ENCODE measurements around the gene TLX2. TPM values are rescaled to one million over a fixed set of nuclear protein-coding genes. Genes with fewer than 3 reads are reported as not detected.
A peak's percentile ranks its signal among the peaks of the same experiment; 100 is the strongest.

TLX2 gene
- polyA plus RNA-seq, 1 donor: not detected

DNA sequence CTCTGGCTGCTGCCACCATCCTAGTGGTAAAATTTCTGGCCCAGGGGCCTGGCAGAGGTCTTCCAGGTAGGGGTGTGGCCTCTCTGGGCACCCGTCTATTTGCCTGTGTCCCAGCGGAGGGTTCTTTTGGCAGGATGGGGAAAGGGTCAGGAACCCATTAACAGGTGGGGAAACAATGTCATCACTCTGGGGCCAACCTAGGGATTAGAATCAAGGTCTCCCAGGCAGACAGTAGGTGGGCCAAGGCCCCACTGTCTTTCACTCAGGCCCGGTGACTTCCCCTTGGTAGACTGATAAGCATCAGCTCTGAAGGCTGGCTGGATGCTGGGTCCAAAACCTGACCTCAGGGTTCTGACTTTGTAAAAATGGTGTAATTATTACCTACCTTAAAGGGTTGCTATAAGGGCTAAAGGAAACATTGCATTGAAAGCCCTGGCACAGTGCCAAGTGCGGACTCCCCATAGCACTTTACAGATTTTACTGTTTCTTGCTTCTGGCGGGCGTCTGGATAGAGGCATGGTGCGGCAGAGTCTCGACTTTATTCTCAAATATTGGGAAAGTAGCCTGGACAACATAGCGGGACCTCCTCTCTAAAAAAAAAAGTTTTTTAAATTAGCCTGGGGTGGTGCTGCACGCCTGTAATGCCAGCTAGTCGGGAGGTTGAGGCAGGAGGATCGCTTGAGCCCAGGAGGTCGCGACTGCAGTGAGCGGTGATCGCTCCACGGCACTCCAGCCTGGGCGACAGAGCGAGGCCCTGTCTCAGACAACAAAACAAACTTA, 17.1 kb upstream of the TLX2 start:
- no peak for DNase-seq

DNA sequence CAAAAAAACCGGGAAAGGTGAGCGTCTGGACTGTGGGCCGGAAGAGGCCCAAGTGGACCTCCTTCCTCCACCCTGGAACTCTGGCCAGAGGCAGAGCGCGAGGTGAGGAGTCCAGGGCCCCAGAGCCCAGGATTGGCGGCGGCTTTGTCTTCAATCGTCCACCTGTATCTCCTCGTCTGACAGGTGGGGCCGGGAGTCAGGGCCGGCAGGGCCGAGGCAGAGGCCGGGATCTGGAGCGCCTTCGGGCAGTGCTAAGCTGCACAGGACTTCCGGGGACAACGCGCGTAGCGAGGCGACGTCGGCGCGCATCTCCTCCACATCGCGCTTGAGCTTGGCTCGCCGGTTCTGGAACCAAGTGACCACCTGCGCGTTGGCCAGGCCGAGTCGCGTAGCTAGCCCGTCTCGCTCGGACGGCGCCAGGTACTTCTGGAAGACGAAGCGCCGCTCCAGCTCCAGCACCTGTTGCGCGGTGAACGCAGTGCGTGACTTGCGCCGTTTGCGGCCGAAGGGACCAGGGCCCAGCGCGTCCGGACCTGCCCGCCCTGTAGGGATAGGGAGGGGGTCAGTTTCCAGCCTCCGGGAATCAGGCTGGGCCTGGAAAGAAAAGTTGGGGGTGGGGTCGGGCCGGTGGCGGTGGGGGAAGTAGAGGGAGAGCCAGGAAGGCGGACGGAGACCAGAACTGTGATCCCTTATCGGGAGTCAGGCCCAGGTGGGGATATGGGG, 16.3 kb upstream of the TLX2 start:
- DNase-seq: no peak

DNA sequence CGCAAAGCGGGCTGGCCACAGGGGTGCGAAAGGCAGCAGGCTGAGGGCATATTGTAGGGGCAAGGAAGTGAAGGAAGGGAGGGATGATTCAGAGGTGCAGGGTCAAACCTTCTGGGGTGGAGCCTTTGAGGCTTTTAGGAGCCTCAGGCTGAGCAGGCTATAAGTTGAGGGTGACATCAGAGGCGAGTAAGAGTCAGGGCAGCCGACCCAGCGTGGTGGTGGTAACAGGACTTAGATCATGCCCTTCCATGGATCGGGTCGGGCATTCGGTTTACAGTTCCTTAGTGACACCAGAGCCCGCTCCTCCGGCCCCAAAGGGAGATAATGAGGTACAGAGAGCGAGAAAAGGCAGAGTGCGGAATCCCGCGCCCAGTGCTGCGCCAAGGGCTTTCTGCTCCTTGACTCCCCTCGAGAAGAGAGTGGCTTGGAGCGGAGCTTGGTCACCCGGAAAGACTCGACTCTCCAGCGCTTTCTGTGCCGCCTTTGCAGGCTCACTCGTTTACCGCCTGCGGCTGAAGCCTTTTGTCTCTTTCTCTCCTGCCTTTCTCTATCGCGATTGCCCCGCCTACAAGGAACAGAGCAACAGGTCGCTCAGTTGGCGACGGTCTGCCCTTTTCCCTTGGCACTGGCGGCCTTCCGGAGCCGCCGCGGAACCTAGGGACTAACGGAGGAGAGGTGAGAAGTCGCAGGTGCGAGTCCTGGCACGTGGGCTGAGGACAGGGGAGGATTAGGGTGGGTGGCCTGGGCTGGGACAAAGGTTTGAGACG, 15.6 kb upstream of the TLX2 start:
- DNase-seq: peak; percentile 19

DNA sequence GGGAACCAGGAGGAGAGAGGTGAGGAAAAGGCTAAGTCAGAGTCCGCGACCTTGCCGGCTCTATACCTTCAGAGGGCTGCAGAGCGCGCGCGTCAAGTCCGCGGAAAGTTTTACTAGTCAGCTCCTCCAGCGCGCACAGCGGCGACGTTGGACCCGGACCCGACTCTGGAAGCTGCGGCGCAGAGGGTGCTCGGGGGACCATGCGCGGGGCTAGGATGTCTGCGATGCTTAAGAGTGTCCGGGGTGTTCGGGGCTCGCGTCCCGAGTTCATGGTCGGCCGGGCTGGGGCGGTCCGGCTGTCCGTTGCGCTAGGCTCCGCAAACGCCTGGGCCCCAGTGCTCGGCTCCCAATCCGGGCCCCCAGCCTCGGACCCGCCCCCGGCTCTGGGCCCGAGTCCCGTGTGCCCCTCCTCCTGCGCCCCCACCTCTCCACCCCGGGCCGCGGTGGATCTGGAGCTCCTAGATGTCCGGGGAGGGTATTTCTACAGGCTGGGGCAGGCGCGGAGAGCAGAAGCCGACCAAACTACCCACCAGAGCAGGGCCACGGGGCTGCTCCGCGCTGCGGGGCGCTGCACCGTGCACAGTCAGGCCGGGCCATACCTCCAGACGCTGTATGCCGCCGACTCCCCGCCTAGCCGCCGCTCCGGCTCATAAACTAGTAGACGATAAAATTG, 14.8 kb upstream of the TLX2 start, which contains the start of gene LBX2:
Gene LBX2, minus strand, starts transcription at position 337 of the 673 bp plus-strand sequence. Its CDS starts 66 bp downstream, at position 271.
- peak; percentile 27 for DNase-seq

DNA sequence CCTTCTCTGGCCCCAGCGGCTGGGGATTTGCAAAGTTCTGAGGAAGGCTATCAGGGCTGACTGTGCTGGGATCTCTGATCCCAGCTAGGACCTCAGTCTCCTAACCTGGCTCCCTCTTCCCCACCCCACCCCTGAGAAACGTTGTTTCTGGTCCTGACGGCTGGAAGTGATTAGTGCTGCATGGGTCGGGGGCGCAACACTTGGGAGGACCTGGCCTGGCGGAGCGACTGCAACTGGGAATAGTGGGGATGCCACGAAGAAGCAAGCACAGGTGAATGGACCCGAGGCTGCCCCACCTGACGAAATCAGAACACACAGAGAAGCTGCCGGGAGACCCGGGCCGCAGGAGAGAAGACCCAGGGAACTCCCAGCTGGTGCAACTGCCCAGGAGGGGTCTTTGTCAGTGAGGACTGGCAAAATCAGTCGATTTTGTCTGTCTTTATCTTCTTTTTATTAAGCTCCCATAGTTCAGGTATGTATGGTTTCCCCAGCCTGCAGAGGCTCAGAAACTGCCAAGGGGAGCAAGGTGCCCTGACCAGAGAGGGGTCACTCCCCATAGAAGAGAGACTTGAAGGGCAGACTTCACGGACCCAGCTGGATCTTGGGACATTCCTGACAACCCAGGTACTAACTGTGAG, 14.2 kb upstream of the TLX2 start:
- no peak for DNase-seq

DNA sequence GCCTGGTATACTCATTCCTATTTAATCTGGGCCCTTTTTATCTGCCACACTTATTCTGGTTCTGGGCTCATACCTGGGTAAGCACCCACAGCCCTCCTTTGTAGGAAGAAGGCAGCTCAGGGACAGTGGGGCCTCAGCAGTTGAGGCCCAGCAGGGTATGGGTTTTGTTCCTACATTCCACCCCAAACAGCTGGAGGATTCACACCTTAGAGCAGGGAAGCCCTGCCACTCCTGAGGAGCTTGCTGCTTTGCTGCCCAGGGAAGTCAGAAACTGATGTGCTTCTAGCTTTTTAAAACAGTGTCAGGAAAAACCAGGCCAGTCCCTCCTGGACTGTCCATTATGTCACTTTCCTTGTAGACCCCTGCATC, 13.7 kb upstream of the TLX2 start:
- no peak for DNase-seq

DNA sequence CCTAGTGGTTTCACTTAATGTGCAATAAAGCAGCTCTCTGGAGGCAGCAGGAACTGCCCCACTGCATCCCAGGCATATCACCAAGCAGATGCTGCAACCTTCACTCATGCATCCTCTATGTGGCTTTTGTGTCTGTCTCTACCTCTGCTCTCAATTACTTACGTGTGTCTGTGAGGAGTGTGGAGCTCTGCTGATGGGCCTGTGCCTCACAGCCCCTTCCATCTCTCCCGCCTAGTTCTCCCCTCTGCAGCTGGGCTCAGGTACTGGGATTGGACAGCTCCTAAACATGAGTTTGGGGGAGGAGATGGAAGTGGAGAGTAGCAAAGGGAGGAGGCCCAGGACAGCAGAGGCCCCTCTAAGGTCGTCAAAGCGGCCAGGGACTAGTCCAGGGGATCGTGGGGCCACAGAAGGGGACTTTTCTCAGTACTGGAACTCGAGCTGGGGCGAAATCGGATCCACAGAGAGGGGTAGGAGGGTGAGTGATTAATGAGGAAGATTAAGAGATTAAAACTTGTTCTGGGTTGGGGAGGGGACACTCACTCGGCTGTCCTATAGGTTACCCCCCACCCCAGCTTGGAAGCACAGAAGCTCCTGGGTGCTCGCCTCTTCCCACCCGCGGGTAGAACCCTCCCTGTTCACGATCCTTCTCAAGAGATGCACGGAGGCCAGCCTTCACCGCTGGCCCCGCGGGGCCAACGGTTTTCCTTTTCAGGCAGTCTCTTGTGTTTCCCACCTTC, 12.7 kb upstream of the TLX2 start:
- no peak for DNase-seq

DNA sequence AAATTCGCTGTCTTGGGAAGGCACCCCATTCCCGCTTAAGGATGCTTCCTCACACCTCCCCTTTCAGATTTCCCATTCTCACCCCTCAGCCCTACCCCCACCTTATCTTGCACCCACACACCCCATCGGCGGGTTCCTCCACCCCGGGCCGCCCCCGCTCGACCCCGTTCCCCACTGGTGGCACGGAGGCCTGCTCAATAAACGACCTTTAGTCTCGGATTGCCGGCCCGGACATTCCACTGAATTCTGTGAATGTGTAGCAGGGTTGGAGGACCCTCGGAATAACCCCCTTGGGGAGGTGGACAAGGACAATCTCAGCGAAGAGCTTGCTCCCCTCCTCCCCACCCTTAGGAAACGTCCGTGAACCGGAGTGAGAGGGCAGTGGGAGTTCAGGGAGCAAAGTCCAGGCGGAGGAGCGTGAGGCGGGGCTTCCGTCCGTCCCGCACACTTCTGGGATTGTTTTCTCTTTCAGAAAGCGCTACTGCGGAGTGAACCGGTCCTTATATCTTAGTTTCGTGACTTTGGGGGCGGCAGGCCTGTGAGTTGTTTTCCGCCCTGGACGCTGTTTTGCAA, 12.0 kb upstream of the TLX2 start:
- peak; percentile 29 for DNase-seq

DNA sequence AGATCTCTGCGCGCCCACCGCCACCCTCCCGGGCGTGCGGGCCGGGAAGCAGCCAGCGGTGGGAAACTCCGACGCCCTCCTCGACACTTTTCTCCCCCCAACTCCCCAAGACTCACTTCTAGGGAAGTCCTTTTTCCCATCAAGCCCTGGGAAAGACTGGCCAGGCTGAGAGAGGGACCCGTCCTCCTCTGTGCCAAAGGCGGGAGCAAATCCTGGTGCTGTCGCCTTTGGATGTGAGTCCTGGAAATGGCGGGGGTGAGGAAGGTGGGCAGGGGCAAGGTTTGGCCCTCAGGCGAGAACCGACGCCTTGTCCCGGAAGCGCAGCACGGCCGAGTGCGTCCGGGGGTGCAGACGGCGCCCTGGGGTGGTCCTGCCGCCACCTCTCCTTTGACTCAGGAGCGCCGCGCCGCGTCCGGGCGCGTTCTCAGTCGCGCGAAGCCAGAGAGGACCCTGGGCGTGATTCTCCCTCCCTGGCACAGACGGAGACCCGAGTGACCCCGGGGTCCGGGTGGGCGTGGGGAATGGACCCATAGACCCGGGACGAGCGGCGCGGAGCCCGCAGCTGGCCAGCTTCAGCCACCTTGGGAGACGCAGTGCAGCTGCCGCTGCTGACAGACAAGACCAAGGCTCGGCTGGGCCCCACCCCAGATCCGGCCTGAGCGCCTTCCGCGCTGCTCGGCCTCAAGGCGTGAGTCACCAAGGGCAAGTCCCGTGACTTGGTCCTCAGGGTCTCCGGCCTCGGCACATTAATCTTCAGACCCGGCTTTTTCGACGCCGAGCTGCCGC, 11.3 kb upstream of the TLX2 start:
- peak; percentile 66 for DNase-seq

DNA sequence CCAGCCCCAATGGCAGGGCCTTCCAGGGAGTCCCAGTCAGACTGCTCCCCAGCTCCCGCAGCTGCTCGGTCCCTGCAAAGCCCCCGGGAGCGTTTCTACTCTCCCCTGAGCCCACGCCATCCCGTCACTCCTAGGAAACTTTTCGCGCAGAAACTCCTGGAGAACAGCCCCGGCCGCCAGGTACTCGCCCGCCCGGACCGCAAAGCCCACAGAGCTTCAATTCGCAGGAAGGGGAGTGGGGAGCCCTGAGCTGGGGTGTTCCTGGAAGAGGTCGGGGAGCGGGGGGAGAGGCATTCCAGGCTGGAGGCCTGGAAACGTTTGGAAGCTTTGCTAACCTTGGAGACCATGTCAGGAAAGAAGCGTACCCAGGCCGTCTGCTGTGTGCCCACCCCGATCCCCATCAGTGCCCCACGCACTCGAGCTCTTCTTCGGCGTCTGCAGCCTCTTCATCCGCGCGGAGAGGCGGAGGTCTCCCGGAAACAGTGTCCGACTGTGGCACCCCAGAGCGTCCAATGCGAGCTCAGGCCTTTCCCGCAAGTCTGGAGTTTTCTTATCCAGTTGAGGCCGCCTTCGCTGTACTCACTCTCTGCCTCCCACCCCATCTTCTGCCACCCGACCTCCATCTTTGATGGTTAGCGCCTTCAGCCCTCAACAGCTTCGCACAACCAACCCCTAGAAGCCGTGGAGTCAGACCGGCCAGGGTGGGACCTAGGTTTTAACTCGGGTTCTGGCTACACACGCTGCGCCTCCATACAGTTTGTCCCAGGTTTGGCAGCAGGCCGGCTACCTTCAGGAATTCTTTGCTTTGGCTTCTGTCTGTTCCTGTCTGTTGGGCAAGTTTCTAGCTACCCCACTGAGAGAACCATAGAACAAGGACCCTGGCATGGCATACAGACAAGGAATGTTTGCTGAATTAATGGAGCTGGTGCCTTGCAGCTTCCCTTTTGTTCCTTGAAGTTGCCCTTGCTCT, 10.5 kb upstream of the TLX2 start:
- DNase-seq: no peak

DNA sequence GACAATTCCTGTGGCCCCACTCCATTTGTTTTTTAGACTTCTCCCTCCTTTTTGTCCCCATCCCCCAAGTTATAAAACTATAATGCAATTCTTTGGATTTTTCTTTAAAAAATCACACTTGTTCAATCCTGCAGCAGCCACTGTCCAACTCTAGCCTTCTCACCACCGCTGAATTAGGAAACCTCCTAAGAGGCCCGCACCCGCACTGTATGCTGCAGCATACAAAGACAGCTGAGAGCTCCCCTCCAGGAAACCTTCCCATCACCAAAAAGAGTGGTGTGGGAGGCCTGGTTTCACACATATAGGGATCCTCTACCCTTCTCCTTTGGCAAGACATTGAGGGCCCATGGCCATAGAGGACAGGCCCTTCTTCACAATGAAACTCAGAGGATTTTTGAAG, 9.7 kb upstream of the TLX2 start:
- no peak for DNase-seq

DNA sequence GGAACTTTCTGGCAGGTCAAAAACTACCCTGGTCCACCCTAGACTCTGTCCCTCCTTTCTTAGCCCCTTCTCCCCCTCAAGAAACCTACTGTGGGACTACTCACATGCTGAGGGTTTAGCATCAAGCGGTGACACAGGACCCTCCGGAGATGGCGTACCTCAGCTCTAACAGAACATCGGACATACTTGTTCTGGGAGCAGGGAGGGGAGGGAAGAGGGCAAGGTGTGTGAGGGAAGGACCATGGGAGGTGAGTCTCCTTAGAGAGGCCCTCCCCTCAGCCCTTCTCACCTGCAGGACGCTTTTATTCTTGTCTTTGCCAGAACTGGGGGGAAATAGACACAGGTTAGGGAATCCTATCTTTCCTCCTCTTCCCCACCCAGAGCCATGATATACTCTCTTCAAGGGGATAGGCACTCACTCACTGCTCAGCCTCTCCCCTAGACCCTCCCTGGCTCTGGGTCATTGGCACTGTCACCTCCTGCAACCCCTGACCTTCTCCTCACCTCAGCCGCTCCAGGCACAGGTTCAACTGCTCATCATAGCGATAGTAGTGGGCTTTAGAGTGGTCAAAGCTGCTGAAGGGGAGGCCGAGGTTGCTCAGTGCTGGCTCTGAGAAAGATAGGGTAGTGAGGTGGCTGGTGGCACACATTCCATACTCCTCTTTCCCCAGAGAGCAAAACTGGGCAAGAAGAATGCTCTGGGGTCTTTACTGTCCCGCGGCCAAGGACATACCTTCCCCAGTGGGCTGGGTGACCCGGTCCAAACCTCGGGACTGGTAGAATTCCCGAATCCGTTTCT, 8.6 kb upstream of the TLX2 start:
- no peak for DNase-seq

DNA sequence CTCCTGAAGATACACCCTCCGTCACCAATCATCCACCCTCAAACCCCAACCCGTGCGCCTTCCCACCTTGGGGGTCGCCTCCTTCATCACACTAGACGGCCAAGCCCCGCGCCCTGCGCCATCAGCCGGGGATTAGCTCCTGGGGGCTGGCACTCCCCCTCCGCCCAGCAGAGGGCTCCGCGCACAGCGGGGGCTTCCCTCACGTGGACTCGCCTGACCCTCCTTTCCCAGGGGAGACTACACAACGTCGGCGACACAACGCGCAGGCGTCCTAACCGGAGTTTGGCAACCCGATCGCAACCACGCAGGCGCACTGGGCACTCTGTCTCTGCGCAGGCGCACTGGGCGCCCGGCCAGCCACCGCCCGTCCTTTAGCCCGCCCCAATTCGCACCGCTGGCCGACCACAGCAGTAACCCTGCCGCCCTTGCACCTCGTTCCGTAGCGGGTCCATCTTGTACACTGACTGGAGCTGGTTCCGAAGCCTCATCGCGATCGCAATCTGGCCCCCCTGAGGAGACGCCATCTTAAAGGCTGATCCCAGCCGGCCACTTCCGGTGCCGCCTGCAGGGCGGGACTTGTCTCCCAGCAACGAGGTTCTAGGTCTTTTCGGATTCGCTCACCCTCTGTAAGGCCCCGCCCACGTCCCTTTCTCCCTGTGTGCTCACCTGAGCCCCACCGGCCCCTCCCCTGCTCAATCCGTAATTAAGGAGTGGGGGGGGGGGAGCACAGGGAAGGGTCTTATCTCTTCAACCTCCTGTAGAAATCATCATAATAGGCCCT, 6.9 kb upstream of the TLX2 start, which contains the start of gene PCGF1:
Gene PCGF1, minus strand, starts transcription at position 551 of the 781 bp plus-strand sequence. Its CDS starts 27 bp downstream, at position 524.
- peak; percentile 100 for DNase-seq

DNA sequence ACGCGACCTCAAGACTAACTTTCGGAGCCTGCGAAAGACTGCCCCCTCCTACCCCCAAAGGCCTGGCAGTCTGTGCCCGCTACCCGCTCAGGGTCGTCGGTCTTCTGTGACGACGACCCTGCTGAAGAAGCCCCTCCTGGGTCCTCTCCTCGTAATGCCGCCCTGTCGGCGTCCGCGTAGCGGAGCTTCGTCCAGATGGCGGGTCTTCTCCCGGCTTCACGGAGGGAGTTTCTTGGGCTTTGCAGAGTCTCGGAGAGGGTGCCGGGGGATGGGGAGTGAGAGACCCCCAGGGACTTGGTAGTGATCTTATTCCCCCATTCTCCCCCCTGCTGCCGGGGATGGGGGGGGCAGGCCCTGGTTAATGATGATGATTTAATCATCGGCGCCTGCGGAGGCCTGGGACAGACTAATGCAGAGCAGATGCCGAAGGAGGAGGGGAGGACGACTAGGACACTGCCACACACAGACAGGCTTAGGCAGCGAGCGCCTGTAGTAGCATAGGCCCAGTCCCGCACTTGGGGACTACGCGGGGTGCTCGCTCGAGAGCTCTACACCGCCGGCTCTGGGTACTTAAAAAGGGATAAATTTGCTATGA, 6.2 kb upstream of the TLX2 start:
- DNase-seq: no peak

DNA sequence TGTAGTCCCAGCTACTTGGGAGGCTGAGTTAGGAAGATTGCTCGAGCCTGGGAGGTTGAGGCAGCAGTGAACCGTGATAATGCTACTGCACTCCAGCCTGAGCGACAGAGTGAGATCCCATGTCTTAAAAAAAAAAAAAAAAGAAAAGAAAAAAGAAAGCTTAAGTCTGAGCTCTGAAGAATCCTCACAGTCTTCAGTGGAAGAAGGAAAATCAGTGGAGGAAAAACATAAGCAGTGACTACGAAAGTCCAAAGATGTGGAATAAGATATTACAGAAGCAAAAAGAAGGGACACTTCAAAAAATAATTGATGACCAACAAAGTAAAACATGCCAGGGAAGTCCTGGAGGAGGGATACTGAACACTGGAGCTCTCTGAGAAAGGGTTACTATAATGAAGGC, 4.0 kb upstream of the TLX2 start:
- no peak for DNase-seq

DNA sequence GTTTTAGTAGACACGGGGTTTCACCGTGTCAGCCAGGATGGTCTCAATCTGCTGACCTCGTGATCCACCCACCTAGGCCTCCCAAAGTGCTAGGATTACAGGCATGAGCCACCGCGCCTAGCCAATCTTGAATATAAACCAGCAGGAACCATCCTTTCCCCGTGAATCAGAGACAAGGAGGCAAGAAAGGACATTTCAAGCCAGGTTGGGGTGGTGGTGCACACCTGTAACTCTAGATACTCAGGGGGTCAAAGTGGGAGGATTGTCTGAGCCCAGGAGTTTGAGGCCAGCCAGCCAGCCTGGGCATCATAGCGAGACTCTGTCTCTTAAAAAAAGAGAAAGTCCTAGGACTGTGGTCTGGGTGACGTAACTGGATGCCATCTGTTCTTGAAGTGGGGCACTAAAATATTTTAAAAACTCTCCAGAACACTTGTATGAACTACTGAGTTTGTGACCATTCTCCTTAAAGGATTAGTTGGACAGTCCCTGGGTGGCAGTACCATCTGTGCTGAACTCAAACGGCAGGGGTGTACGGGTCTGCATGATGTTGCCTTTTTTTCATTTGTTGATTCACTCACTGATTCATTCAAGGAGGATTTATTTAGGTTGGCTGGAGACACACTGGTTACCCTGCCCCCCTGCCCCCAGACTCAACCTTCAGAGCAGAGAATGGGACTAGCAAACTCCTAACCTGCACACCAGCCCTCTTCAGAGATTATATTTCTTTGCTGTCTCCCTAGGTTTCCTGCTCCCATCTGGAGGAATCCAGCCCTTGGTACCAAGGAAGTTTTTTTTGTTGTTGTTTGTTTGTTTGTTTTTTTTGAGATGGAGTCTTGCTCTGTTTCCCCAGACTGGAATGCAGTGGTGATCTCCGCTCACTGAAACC, 2.9 kb upstream of the TLX2 start:
- DNase-seq: no peak
